Upper lobe of left lung (tissue), 6 donors: ENCODE measurements around the gene HPGDS. TPM values are rescaled to one million over a fixed set of nuclear protein-coding genes. Genes with fewer than 3 reads are reported as not detected.

ENCODE experiments used
- ATAC-seq, 2 donors: fragments of 200-7000 bp; cut with Tn5 transposase; one replicate each; pipeline ENCODE4 v1.9.1; 2022; ENCODE audit warnings: mild to moderate bottlenecking in 2 of 2, moderate library complexity in 2 of 2; ENCODE audit not compliant: low FRiP score in 2 of 2
- DNase-seq, 2 donors: peaks; one replicate each; pipeline ENCODE4 v3.0.0-alpha.2; 2019 to 2020
- H3K27ac ChIP-seq, 4 donors: fragments of 200-600 bp; sonication (generic); one replicate each; pipeline ENCODE4 v1.5.1; 2016 to 2019
- H3K27me3 ChIP-seq, 4 donors: fragments of 200-600 bp; sonication (generic); one replicate each; pipeline ENCODE4 v1.5.1; 2017 to 2019
- H3K36me3 ChIP-seq, 4 donors: fragments of 200-600 bp; sonication (generic); one replicate each; pipeline ENCODE4 v1.5.1; 2016 to 2019
- H3K4me1 ChIP-seq, 4 donors: fragments of 200-600 bp; sonication (generic); one replicate each; pipeline ENCODE4 v1.5.1; 2018 to 2019
- H3K4me3 ChIP-seq, 4 donors: fragments of 200-600 bp; sonication (generic); one replicate each; pipeline ENCODE4 v1.5.1; 2017 to 2019; ENCODE audit warnings: mild to moderate bottlenecking in 2 of 4, moderate library complexity in 1 of 4
- H3K9me3 ChIP-seq, 4 donors: fragments of 200-600 bp; sonication (generic); one replicate each; pipeline ENCODE4 v1.5.1; 2018 to 2019
- EP300 ChIP-seq, 4 donors: sonication (generic); formaldehyde crosslinking; IDR thresholded peaks; one replicate each; pipeline ENCODE4 v1.5.1; 2017; ENCODE audit warnings: antibody characterized with exemption in 4 of 4, control low read depth in 2 of 4
- POLR2A ChIP-seq, 4 donors: fragments of 450-650 bp; IDR thresholded peaks; one replicate each; pipeline ENCODE4 v1.5.1; 2016 to 2017; ENCODE audit warnings: antibody characterized with exemption in 4 of 4, mild to moderate bottlenecking in 2 of 4
- POLR2AphosphoS5 ChIP-seq, 2 donors: sonication (generic); formaldehyde crosslinking; IDR thresholded peaks; one replicate each; pipeline ENCODE4 v1.5.1; 2017; ENCODE audit warnings: antibody characterized with exemption in 2 of 2
- WGBS, 2 donors: methylation state at CpG; one replicate each; pipeline ENCODE4 v1.1.5; 2017 to 2018; 5-methylcytosine and 5-hydroxymethylcytosine counted together
- total RNA-seq, 6 donors: library from RNA; depleted of rRNA in 4 of 6; stranded (reverse); fragments of >200 nt in 4 of 6; gene quantifications; one replicate each; pipeline versions ENCODE4 v1.1.0 to v1.2.1, GENCODE V29; 2016 to 2021
- TF ChIP-seq, protein P1 (sequence below), 6 experiments: fragments of 450-650 bp in 4 of 6; fragments of 200-600 bp in 2 of 6; sonication (generic) in 2 of 6; IDR thresholded peaks; one replicate each; pipeline ENCODE4 v1.5.1; 2016 to 2019; ENCODE audit warnings: antibody characterized with exemption in 6 of 6
- donor health status: DM: no; HTN: no; CAD: no; lungs with moderate emphysema.
- donor health status: DM: no; HTN: yes; CAD: no; lungs with severe emphysema.

Gene HPGDS
- total RNA-seq, 6 donors from 2014 or later: 0.59 to 17.8 (median 5.2) TPM

DNA sequence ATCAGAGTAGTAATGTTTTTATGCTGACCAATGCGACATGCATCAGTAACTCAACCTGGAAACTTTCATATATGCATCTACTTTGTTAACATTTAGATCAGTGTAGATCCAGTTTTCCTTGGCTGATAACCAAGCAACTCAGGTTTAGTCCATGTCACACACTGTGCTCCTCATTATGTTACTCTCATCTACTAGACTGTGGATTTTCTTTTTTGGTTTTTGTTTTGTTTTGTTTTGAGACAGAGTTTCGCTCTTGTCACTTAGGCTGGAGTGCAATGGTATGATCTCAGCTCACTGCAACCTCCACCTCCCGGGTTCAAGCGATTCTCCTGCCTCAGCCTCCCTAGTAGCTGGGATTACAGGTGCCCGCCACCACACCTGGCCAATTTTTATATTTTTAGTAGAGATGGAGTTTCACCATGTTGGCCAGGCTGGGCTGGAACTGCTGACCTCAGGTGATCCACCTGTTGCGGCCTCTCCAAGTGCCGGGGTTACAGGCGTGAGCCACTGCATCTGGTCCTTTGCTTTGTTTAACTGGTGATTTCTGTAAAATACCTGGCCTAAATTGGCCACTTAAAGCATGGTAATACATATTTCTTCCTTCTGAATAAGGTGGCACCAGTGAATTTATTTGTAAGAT lies 86.4 kb downstream of the HPGDS start:
- Histone ChIP-seq H3K9me3 (no peaks in the 10 kb centered on the region), H3K36me3 (peaks cover 6 to 38% (median 13%) of the 10 kb centered on the region in 4 donors), H3K4me1 (no peaks in the 10 kb centered on the region), H3K27me3 (no peaks in the 10 kb centered on the region), H3K27ac (no peak overlapping the region), H3K4me3 (no peak overlapping the region)
- no peak for DNase-seq
- ATAC-seq: no peak
- no peak for TF ChIP-seq POLR2A (IDR thresholded peaks at IDR 0.05)
- no peak for TF ChIP-seq EP300 (IDR thresholded peaks at IDR 0.05)
- no peak for TF ChIP-seq POLR2AphosphoS5 (IDR thresholded peaks at IDR 0.05)
- TF ChIP-seq, protein P1, sequence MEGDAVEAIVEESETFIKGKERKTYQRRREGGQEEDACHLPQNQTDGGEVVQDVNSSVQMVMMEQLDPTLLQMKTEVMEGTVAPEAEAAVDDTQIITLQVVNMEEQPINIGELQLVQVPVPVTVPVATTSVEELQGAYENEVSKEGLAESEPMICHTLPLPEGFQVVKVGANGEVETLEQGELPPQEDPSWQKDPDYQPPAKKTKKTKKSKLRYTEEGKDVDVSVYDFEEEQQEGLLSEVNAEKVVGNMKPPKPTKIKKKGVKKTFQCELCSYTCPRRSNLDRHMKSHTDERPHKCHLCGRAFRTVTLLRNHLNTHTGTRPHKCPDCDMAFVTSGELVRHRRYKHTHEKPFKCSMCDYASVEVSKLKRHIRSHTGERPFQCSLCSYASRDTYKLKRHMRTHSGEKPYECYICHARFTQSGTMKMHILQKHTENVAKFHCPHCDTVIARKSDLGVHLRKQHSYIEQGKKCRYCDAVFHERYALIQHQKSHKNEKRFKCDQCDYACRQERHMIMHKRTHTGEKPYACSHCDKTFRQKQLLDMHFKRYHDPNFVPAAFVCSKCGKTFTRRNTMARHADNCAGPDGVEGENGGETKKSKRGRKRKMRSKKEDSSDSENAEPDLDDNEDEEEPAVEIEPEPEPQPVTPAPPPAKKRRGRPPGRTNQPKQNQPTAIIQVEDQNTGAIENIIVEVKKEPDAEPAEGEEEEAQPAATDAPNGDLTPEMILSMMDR (IDR thresholded peaks at IDR 0.05): no peak
- whole genome bisulfite sequencing, 2 donors: 94 to 95% methylated on average over 6 to 8 of the region's 8 CpGs

DNA sequence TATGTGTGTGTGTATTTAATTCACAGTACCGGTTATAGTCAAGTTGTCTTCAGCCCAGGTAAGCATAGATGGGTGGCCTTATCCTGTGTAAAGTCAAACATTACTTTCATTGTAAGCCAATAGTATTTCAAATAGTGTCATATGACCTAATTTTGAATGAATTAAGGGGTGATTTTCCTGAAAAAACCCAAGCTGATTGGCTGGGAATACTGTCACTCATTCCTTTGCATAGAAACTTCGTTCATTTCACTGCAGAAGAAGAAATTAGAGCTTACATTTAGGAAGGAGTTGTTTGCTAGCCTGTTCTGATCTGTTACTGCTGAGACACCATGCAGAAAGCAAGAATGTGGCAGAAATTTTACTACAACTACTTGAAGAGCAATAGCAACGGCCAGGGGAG lies 89.6 kb downstream of the HPGDS start:
- ATAC-seq (no peak), DNase-seq (no peak)
- Histone ChIP-seq H3K4me1 (no peaks in the 10 kb centered on the region), H3K27ac (no peak overlapping the region), H3K9me3 (no peaks in the 10 kb centered on the region), H3K4me3 (no peak overlapping the region), H3K27me3 (no peaks in the 10 kb centered on the region), H3K36me3 (peaks cover 10 to 46% (median 13%) of the 10 kb centered on the region in 4 donors)
- WGBS, 2 donors: 92 to 97% methylated on average over 3 of the region's 3 CpGs
- TF ChIP-seq EP300 (IDR thresholded peaks at IDR 0.05) (no peak), POLR2A (IDR thresholded peaks at IDR 0.05) (no peak), POLR2AphosphoS5 (IDR thresholded peaks at IDR 0.05) (no peak)
- TF ChIP-seq, protein P1 (IDR thresholded peaks at IDR 0.05): no peak

DNA sequence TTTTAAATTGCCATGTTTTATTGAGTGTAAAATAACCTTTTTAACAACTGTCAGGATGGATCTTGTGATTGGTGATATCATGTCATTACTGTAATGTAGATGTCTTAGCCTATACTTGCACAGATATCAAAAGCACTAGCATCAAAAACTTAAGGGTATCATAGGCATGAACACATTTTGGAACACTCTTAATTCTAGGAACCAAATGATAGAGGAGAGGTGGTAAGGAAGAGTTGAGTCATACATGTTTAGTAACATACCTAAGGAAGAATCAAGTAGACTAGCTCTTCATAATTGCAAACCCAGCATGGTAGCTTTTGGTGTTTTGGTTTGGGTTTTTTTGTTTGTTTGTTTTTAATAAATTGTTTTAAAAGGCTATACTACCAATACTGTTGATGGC lies 91.5 kb downstream of the HPGDS start:
- Histone ChIP-seq H3K27me3 (no peaks in the 10 kb centered on the region), H3K4me1 (no peaks in the 10 kb centered on the region), H3K27ac (no peak overlapping the region), H3K36me3 (peaks cover 9 to 41% (median 13%) of the 10 kb centered on the region in 4 donors), H3K9me3 (no peaks in the 10 kb centered on the region), H3K4me3 (no peak overlapping the region)
- no peak for DNase-seq
- ATAC-seq: no peak
- no peak for TF ChIP-seq POLR2A (IDR thresholded peaks at IDR 0.05)
- TF ChIP-seq EP300 (IDR thresholded peaks at IDR 0.05): no peak
- TF ChIP-seq, protein P1 (IDR thresholded peaks at IDR 0.05): no peak
- TF ChIP-seq POLR2AphosphoS5 (IDR thresholded peaks at IDR 0.05): no peak

Other genes starting within 250 kb of the HPGDS start
- 10 to 100 TPM; 12.1 to 25.0 (median 17.4) TPM for gene SMARCAD1, start 135.0 kb downstream of the HPGDS start, total RNA-seq
- 100 to 1,000 TPM in 1 of 6 donors, 10 to 100 TPM in 5; 24.1 to 105 (median 73.0) TPM for gene PDLIM5, start 109.1 kb upstream of the HPGDS start, total RNA-seq